ENCODE results near the gene KCNK15.
"Not testable (repeated sequence)": the region's sequence is repeated elsewhere in the genome, so short reads cannot be mapped to it uniquely, and the experiment has no call there.

Gene KCNK15

DNA sequence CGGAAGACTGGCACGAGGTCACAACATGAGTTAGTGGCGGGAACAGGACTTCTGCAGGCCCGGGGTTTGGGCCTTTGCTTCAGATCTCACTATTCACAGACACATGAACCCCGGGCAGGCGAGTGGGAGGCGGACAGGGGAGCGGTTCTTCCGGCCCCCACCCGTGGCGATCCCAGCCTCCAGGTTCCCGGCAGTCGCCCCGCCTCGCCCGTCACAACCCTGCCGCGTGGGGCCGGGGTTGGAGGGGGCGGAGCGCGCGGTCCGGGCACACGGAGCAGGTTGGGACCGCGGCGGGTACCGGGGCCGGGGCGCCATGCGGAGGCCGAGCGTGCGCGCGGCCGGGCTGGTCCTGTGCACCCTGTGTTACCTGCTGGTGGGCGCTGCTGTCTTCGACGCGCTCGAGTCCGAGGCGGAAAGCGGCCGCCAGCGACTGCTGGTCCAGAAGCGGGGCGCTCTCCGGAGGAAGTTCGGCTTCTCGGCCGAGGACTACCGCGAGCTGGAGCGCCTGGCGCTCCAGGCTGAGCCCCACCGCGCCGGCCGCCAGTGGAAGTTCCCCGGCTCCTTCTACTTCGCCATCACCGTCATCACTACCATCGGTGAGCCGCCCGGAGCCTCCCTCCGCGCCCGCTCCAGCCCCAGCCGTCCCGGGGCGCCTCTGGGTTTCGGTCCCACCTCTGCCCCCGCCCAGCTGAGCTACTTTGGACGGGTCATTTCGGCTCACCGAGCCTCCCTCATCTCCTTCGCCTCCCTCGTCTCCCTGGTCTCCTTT, at the start of gene KCNK15:
Gene KCNK15, plus strand, starts transcription at position 268 of the 769 bp plus-strand sequence. Its CDS starts 46 bp downstream, at position 314.
- DNase-seq, result no peak

DNA sequence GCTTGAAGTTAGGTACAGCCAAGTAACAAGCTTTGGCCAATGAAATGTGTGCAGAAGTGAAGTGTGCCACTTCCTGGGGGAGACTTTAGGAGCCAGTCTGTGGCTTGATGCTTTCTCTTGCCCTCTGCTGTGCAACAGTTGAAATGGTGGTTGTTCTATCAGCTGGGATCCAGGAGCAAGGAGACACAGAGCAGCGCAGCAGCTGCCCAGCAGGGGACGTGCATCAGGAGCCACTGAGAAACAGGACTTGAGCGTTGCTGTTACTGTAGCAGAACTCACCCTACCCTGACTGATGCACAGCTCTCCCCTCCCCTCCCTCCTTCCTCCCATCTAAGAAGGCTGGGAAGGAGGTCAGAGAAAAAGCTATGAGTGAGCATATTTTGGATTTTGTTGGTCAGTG, 49.4 kb upstream of the KCNK15 start:
- DNase-seq, result no peak

DNA sequence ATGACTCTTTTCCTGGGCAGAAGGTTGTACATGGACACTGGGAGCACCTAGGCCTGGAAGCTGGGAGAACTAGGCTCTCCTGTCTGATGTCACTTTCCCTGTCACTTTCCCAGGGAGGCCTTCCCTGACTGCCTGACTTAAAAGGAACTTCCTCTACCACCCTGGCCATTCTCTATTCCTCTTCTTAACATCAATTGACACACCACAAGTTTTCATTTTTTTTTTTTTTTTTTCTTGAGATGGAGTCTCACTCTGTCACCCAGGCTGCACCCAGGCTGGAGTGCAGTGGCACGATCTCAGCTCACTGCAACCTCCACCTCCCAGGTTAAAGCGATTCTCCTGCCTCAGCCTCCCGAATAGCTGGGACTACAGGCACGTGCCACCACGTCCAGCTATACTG, 48.6 kb upstream of the KCNK15 start:
- DNase-seq, result not testable (repeated sequence)

DNA sequence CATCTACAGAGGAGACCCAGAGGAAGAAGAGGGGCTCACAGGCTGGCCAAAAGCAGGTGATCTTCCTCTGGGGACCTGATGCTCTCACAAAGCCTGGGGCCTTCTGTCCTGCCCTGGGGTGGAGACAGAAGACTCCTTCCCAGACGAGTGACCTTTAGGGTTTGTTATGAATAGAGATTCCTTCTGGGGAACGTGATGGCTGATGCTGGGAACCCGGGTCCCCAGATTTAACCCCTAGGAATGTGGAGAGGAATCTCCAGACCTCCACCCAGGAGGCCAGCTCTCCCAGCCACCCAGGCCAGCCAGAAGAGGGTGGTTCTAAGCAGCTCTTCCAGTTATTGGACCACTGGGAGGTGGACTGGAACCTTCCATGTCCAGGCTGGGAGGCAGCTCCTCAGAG, 47.3 kb upstream of the KCNK15 start:
- no peak for DNase-seq

DNA sequence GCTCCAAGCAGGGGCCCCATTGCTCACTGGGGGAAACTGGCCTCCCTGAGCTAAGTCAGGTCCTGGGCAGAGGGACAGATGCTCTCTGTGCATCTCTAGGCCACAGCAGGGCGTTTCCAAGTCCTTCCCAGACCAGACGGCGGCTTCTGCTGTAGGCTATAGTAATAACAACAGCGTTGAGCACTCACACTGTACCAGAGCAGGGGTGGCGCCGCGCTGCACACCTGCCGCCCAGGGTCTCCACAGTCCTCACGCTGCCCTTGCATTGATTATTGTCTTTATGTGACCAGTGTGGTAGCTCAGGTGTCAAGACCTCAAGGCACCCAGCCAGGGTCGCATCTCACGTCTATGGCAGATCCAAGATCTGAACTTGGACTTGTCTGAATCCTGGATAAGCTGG, 45.4 kb upstream of the KCNK15 start:
- no peak for DNase-seq

DNA sequence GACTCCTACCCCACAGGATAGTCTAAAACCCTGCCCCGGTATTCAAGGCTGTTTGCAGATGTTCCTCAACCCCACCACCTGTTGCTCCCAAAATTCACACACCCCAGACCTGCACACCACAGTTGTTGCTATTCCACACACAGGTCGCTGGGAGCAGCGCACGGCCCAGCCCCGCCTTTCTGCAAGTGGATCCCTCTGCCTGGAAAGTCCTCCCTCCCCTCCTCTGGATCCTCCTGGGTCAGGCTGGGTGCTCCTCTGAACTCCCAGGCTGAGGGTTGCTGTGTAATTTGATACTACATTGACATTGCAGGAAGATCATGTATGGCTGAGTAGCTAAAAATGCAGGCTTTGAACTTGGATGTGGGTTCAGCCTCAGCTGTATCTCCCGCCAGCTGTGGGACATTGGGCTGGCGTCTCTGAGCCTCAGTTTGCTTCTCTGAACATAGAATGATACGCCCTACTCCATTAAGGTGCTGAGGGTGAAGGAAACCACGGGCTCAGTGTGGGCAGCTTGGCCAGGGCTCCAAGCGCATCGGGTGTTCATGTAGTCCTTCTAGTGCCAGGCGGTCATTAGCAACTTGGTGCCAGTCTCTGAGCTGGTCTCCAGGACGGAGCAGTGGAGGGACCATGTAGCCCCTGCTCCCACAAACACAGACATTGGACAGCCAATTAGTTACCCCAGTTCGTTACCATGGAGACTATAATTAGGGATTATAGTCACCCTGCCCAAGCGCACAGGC, 44.4 kb upstream of the KCNK15 start:
- DNase-seq, result peak; percentile 19

DNA sequence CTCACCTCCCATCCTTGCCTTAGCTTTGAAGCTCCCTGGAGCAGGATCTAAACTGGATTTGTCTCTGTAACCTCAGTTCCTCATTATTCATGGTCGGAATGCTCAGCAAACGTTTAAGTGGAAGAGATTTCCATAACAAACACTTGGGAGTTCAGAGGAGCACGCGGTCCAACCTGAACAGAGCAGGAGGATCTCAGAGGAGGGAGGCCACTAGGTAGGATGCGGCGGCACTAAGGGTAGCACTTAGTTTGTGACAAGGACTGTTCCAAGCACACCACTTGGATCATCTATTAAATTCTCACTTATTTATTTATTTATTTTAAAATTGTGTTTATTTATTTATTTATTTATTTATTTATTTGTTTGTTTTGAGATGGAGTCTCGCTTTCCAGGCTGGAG, 43.8 kb upstream of the KCNK15 start:
- no peak for DNase-seq

DNA sequence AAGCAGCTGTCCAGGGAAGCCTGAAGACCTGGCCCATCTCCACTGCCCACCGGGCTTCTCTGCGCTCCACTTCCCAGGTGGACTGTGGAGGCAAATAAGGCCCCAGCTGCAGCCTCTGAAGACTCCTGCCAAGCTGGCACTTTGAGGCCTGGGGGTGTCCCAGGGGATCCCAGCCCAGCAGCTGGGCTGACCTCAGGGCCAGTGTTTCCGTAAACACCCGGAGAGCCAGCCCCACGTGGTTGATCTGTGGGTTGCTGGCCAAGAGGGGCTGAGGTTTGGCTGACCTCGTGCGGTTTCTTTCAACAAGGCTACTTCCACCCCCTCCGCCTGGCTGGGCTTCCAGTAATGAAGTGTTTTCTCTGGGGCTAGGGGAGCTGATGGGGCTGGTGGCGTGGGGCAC, 42.9 kb upstream of the KCNK15 start:
- DNase-seq, result no peak

DNA sequence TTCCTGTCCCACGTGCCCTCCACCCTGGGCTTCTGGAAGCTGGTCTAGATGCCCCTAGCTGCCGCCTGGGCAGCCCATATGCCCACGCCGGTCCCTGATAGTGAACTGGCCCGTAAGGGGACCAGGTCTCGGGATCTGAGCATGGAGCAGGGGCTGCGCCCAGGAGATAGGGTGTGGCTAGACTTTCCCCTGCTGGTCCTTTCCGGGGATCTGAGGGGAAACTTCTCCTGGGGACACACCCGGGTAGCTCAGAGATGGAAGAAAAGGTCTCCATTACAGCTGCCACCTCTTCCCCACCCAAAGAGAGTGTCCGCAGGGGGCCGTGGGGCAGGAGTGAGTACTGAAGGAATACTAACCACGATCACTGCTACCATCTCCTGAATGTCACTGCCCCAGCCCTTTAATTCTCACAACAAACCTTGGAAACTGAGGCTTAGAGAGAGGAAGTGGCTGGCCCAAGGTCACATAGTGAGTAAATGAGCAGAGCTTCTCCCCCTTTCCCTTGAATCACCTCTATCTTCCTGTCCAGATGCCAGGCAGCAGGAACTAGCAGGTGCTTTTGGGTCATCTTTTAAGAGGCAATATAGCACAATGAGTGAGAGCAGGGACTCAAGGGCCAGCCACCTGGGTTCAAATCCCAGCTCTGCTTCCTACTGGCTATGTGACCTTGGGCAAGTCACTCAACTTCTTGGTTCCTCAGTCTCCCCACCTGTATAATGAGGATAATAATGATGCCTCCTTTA, 42.3 kb upstream of the KCNK15 start:
- DNase-seq, result no peak

DNA sequence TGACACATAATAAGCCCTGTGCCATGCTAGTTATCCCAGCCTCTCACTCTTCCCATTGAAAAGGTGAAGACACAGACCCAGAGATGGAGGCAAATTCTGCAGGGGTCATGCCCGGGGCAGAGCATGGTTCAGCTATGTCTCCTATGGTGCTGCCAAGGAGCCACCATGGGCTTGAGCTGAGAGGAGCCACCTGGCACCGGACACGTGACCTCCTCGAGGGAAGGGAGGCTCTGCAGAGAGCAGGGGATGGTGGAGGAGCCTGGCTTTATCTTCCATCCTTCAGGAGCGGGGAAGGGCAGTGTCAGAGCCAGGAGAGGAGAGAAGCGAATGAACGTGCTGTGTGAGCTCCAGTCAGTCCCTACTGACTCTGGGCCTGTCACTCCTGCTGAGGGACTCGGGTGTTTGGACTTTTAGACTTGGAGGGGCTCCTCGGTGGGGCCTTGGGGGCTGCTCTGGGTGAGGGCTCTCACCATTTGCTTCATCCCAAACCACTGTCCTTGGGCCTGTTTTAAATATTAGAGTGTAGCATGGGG, 41.6 kb upstream of the KCNK15 start:
- no peak for DNase-seq

DNA sequence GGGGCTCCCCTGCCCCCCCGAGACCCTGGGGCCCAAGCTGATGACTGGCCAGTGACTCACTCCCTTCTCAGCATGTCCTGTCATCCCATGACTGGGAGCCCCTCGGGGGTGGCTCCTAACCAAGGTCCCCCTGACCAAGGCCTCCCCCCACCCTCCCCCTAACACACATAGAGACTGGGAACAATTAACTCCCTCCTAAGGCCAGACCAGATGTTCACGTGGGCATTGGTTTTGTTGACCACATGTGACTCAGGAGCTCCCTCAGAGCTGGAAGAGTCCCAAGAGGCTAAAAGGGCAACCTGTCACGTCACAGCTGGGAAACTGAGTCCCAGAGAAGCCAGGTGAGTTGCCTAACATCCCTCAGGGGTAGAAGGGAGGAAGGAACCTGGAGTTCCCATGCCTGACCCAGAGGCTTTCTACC, 41.1 kb upstream of the KCNK15 start:
- no peak for DNase-seq

DNA sequence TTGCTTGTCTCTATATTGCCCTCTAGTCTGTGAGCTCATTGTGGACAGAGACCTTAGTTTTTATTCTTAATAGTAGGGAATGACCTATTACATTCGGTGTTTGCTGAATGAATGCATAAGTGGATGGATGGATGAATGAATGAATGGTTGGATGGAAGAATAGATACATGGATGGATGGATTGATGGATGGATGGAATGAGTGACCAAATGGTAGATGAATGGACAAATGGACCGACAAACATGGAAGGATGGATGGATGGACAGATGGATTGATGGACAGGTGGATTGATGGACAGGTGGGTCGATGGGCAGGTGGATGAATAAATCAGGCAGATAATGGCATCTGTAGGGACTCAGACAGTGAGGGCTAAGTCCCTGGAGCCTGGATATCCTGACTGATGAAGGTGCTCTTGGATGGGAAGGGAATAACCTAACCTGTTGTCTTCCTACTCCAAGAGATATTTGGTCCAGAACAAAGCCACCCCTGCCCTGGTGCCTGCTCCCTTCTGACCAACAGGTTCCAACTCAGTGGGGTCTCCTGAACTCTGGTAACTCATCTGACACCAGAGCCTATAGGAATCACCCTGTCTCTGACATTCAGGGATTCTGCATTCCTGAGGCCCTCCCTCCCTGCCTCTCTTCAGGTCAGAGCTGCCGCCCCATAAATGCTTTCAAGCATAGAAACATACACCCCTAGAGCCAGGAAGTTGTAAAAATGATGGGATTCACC, 40.1 kb upstream of the KCNK15 start:
- DNase-seq, result no peak

DNA sequence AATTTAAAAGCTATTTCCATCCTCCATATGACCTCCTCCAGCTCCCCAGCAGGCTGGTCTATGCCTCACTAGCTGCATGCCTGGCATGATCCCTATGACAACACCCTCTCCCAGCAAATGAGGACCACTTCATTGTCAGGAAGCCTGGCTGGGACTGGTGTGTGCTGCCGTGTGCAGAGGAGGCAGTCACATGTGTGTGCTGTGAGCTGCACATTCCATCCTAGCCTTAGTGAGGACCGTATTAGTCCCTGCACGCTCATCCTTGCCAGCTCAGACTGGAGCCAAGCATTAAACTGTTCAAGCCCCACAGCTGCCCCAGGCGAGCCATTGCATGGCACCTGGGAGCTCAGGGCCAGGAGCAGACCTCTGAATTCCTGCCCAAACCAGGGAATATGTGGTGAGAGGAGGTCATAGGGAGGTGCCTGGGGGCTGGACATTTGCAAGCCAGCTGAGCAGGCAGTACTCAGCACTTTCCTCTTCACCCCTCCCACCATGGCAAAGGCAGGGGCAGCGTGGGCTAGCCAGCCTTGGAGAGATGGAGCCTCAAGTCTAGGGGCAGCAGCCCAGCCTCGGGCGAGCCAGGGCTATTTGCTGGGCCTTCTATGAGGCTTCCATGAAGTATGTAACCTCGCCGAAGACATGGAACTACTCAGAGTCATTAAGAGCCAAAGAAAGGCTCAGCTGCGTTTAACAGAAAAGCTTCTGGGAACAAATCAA, 39.2 kb upstream of the KCNK15 start:
- DNase-seq, result no peak

DNA sequence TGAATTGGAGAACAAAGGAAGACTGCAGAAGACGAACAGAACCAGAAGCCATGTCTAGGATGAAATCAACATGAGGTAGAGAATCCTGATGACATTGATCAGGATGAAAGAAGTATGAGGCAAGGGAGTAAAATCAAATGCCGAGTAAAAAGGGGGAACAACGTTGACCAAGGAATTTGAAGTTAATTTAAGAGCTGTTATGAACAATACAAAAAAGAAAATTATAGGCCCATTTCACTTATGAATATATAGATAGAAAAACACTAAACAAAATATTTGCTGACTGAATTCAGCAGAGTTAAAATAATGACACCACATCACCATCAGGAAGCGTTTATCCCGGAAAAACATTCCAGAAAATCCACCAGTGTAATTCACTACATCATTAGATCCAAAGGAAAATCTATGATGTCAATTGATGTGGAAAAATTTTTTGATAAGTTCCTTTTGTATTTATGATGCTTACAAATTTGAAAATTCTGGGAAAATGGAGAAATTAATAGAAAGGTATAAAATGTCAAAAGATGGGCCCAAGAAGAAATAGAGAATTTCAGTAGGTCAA, 38.6 kb upstream of the KCNK15 start:
- no peak for DNase-seq

DNA sequence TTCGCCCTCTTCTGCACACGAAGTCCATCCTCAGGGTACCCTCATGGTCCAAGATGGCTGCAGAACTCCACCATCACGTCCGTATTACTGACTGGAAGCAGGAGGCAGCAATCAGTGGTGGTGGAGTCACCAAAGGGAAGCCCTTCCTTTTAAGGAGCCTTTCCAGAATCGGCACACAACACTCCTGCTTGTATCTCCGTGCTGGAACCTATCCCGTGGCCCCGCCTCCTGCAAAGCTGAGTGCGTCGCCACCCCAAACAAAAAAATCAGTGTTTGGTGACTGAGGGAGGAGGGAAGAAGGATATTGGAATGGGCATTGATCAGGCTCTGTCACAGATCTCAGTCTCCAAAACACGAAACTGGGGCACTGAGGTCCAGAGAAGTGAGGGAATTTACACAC, 36.3 kb upstream of the KCNK15 start:
- no peak for DNase-seq

DNA sequence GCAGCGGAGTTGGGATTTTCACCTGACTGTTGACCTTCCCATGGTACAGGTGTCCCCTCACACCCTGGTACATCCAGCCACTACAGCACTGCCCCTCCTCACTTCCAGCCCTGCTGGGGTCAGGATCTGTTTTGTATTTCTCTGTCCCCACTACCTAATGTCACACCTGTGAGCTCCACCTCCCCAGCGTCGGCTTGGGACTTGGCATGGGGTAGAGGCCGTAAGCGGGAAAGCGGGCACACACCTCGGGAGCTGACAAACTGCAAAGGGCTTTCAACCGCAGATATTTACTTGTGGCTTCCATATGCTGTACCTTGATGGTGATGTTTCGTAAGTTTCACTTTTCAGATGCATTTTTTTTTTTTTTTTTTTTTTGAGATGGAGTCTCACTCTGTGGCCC, 35.9 kb upstream of the KCNK15 start:
- no peak for DNase-seq

DNA sequence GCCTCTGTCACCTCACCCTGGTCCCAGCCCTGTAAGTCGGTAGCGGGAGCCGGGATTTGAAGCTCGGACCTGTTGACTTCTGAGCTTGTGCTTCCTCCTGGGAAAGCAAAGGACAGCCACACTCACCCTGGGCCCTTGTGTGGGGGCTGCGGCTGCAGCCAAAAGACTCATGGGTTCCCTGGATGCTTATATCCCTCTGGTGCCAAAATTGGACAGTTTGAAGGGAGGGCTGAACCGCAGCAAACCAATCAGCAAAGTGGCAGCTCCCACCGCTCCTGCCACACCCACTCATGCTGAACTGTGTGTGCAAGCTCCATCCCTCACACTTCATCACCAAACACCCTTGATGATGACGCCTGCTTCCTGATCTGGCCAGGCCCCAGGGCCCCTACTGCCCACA, 34.4 kb upstream of the KCNK15 start:
- DNase-seq, result no peak

DNA sequence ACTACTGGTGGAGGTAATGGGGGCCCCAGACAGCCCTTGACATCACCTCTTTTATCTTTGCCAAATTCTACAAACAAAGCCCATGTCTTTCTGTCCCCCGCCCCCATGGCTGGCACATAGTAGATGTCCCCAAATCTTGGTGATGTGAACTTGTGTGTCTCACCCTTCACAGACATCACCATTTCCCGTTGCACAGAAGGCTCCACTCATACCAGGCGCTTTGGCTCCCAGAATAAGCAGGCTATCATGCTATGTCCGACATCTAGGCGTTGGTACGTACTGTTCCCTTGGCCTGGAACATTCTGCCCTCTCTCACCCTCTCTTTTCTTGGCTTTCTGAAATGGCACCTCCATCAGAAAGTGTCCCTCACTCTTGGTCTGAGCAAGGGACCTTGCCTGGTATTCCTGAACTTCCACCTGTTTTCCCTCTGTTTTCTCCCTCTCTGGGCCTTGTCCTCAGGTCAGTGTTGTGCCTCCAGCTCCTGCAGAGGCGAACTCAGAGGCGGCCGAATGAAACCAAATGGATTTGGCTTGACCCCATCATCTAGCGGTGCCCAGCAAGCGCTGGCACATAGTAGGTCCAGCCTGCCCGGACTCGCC, 31.5 kb upstream of the KCNK15 start:
- DNase-seq, result no peak

DNA sequence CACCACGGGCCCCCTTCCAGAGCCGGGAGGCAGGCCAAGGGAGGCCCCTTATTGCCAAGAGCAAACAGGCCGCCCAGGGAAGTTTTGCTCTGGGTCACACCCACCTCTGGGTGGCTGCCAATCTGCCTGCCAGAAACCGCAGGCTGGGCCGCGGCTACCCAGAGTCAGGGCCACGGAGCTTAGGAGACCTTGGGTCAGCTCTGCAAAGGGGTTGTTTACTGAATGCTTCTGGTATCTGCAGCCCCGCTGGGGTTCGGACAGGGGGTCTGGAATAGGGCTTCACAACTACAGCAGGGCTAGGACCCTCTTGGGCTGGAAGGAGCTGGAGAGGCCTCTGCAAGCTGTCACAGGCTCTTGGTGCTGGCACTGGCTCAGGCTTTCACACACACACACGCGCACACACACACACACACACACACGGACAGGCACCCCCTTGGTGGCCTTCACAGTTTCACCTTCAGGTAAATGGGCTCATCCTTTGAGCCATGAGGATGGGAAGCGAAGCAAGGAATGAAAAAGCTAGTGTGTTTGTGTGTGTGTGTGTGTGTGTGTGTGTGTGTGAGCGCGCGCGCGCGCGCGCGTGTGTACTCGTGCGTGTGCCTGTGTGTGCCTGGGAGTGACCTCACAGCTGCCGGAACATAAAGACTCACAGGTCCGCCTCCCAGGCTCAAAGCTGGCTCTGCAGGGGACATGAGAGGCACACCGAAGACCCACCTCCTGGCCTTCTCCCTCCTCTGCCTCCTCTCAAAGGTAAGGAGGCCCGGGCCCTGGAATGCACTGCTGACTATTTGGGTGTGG, 30.8 kb upstream of the KCNK15 start, which contains the start of gene CCN5:
Gene CCN5, plus strand, starts transcription at position 669 of the 798 bp plus-strand sequence. Its CDS starts 22 bp downstream, at position 691.
- DNase-seq, result peak; percentile 25

All from NCI-H2171 (cell line).